ENCODE results near the gene SART3.

DNA sequence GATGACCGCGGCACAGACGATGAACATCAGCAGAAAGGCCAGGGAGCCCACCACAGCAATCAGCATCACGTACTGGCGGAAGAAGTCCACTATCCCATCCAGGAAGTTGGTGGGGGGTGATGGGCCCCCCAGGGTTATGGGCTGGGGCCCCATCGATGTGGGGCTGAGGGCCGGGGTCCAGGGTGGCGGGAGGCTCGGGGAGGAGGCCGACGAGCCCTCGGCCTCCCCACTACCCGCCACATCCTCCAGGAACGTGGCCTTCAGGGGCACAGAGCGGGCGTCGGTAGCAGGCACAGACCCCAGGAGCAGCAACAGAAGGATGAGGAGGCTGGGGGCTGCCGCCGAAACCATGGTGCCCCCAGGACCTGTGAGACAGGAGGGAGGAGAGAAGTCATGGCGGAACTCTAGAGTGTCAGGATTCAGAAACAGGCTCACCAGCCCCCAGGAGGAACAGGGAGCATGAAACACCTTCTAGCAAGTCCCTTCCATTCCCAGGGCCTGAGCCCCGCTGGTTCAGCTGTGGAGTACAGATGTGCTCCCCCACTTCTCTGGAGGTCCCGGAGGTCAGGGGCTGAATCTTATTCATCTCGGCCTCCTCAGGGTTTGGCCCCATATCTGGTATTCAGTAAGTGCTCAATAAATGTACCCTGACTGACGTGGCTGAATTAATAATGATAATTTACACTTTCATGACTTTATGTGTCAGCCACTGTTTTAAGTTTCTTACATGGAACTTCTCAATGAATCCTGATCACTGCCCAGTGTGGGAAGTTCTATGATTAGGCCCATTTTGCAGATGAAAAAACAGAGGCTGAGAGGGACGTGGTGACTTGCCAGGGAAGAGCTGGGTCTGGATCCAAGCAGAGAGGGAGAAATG is 31.3 kb upstream of the SART3 start:
- TF ChIP-seq, protein P1, sequence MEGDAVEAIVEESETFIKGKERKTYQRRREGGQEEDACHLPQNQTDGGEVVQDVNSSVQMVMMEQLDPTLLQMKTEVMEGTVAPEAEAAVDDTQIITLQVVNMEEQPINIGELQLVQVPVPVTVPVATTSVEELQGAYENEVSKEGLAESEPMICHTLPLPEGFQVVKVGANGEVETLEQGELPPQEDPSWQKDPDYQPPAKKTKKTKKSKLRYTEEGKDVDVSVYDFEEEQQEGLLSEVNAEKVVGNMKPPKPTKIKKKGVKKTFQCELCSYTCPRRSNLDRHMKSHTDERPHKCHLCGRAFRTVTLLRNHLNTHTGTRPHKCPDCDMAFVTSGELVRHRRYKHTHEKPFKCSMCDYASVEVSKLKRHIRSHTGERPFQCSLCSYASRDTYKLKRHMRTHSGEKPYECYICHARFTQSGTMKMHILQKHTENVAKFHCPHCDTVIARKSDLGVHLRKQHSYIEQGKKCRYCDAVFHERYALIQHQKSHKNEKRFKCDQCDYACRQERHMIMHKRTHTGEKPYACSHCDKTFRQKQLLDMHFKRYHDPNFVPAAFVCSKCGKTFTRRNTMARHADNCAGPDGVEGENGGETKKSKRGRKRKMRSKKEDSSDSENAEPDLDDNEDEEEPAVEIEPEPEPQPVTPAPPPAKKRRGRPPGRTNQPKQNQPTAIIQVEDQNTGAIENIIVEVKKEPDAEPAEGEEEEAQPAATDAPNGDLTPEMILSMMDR (IDR thresholded peaks at IDR 0.05): no peak
- no peak for TF ChIP-seq POLR2A (IDR thresholded peaks at IDR 0.05)

All from esophagus squamous epithelium (tissue), 4 donors.